Measurements from ENCODE around the gene AP1M2. TPM values are rescaled to one million over a fixed set of nuclear protein-coding genes. Genes with fewer than 3 reads are reported as not detected.
"Not testable (repeated sequence)": the region's sequence is repeated elsewhere in the genome, so short reads cannot be mapped to it uniquely, and the experiment has no call there.

AP1M2 gene
- total RNA-seq, 1 donor from 2014 or later, result 1.2 TPM

DNA sequence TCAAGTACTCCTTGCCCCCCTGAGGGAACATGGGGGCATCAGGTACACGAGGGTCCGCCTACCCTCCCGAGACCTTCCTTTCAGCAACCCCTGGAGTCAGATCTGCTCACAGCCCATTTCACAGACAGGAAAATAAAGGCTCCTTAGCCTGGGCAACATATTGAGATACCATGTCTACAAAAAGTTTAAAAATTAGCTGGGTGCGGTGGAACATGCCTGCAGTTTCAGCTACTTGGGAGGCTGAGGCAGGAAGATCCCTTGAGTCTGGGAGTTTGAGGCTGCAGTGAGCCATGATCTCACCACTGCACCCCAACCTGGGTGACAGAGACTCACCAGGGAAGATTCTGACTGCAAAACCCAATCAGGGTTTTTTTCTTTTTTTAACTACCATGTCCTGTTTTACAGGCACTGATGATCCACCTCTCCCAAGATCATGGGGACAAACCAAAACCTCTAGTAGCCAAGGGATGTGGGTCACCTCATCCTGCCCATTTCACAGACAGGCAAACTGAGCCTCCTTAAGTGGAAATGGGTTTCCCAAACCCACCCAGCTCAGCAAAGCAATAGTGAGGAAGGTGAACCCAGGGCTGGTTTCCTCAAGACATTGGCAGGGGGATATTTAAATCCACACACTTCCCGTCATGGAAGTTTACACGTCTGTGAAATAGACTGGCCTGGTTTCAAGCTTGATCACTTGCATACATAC is 11.9 kb downstream of the AP1M2 start:
- no peak for DNase-seq
- peaks cover 5% of the 10 kb centered on the region for H3K27me3 Mint-ChIP-seq (ENCODE audit: unreplicated experiment)
- H3K9me3 Mint-ChIP-seq (ENCODE audit: unreplicated experiment), result peaks cover 5% of the 10 kb centered on the region
- H3K27ac Mint-ChIP-seq (ENCODE audit: unreplicated experiment), result no peak overlapping the region
- no peaks in the 10 kb centered on the region for H3K4me1 Mint-ChIP-seq (ENCODE audit: low read depth, unreplicated experiment)
- H3K36me3 Mint-ChIP-seq (ENCODE audit: unreplicated experiment), result no peaks in the 10 kb centered on the region
- no peak overlapping the region for H3K4me3 Mint-ChIP-seq (ENCODE audit: unreplicated experiment)
- TF ChIP-seq CTCF (IDR thresholded peaks at IDR 0.05; ENCODE audit: partially characterized antibody, unreplicated experiment), result no peak

DNA sequence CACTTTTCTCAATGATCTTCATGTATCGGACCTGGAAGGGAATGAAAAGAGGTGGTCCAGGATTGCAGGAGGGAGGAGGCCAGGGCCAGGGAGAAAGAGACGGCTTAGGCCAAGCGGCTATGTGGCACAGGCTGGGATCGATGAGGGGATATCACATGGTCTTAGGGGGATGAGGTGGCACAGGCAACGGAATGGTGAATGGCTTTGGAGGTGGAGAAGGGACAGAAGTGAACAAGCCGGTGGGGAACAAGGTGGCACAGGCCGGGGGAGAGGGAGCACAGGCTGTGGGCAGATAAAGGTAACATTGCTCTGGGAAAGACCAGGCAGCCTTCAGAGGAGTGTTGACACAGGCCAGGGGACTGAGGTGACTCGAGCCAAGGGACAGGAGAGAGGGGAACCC is 12.7 kb downstream of the AP1M2 start:
- Mint-ChIP-seq H3K4me1 (ENCODE audit: low read depth, unreplicated experiment) (peaks cover under 1% of the 10 kb centered on the region), H3K36me3 (ENCODE audit: unreplicated experiment) (no peaks in the 10 kb centered on the region), H3K4me3 (ENCODE audit: unreplicated experiment) (no peak overlapping the region), H3K27ac (ENCODE audit: unreplicated experiment) (no peak overlapping the region), H3K9me3 (ENCODE audit: unreplicated experiment) (peaks cover 5% of the 10 kb centered on the region), H3K27me3 (ENCODE audit: unreplicated experiment) (peaks cover 3% of the 10 kb centered on the region)
- DNase-seq, result no peak
- no peak for TF ChIP-seq CTCF (IDR thresholded peaks at IDR 0.05; ENCODE audit: partially characterized antibody, unreplicated experiment)

DNA sequence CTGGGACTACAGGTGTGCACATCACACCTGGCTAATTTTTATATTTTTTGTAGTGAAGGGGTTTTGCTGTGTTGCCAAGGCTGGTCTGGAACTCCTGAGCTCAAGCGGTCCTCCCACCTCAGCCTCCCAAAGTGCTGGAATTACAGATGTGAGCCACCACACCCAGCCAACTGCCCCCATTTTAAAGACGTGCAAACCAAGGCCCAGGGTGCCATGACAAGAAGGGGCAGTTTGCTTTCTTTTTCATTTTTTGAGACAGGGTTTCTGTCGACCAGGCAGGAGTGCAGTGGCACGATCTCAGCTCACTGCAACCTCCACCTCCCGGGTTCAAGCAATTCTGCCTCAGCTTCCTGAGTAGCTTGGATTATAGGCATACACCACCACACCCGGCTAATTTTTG is 13.3 kb downstream of the AP1M2 start:
- H3K4me1 Mint-ChIP-seq (ENCODE audit: low read depth, unreplicated experiment); DNase-seq; H3K4me3 Mint-ChIP-seq (ENCODE audit: unreplicated experiment); H3K9me3 Mint-ChIP-seq (ENCODE audit: unreplicated experiment); H3K36me3 Mint-ChIP-seq (ENCODE audit: unreplicated experiment); H3K27me3 Mint-ChIP-seq (ENCODE audit: unreplicated experiment); H3K27ac Mint-ChIP-seq (ENCODE audit: unreplicated experiment): not testable (repeated sequence)

DNA sequence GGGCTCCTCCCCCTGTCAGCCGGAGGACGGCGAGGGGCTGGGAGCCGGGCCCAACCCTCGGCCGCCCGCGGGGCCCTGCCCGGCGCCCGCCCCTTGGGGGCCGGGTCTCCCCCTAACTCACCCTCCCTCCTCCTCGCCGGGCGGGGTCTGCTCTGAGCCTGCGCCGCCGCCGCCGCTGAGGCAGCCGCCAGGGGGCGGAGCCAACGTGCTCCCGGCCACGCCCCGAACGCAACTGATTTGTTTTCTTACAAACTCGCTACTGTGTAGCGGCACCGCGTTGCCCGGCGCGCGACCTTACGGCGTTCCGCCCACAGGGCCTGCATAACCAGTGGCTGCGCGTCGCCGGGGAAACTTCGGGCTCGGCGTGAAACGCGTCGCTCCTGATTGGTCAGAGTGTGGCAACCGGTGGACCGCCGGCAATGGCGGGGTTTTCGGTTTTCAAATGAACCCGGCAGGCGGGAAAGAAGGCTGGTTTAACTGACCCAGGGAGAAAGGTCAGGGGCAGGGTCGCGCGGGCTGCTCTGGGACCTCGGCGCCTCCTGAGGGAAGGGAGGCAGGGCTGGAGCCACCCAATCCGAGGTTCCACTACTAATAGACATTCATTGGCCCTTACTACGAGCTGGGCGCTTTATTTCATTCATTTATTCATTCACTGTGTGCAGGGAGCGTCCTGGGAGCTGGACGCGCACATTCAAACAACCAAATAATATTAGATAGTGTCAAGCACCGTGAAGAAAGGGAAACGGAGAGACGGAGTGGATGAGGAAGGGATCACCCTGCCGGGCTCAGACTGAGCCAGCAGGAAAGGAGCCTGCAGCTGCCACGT is 18.1 kb downstream of the AP1M2 start, which contains the start of gene CDKN2D:
Gene CDKN2D (minus strand): TSS at position 154 of the 826 bp plus-strand sequence. CDS start 326 bp downstream, outside the sequence.
- H3K4me1 Mint-ChIP-seq (ENCODE audit: low read depth, unreplicated experiment), result peaks cover 19% of the 10 kb centered on the region
- peak within 1 kb of the TSS; percentile 98 for H3K4me3 Mint-ChIP-seq (ENCODE audit: unreplicated experiment)
- H3K27me3 Mint-ChIP-seq (ENCODE audit: unreplicated experiment), result peaks cover 9% of the 10 kb centered on the region
- peak; percentile 67 for TF ChIP-seq CTCF (IDR thresholded peaks at IDR 0.05; ENCODE audit: partially characterized antibody, unreplicated experiment)
- DNase-seq, result peak; percentile 100
- H3K27ac Mint-ChIP-seq (ENCODE audit: unreplicated experiment), result peak within 1 kb of the TSS; percentile 85
- no peaks in the 10 kb centered on the region for H3K36me3 Mint-ChIP-seq (ENCODE audit: unreplicated experiment)
- peaks cover 8% of the 10 kb centered on the region for H3K9me3 Mint-ChIP-seq (ENCODE audit: unreplicated experiment)

DNA sequence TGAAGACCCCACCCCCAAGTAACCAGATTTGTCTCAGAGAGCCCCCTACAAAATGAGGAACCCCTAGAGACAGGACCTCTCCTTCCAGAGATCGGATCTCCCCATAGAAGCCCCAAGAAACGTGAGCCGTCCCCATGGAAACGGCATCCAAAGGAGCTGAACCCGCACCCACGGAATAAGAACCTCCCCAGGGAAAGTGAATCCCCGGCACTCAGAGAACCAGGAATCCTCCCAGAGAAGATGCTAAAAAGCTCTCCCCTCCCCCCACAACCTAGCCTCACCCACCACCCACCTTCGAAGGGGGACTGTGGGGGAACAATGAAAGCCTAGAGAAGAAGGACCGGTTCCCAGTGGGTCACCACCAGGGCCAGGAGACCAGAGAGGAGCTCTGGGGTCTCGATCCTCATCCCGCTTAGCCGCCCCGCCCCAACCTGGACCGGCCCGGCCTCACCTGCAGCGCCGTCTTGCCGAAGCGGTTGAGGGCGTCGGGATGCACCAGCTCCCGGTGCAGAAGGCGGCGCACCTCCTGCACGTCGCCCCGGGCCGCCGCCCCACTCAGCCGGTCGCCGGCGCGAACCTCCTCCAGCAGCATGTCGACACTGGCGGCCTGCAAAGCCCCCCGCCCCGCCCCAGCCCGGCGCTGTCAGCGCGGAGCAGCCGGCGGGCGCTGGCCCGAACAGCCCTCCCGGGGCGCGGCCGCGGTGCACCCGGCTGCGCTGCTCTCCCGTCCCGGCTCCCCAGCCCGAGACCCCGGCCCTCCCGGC is 18.9 kb downstream of the AP1M2 start:
- Mint-ChIP-seq H3K36me3 (ENCODE audit: unreplicated experiment) (no peaks in the 10 kb centered on the region), H3K4me1 (ENCODE audit: low read depth, unreplicated experiment) (peaks cover 19% of the 10 kb centered on the region), H3K9me3 (ENCODE audit: unreplicated experiment) (peaks cover 8% of the 10 kb centered on the region), H3K4me3 (ENCODE audit: unreplicated experiment) (peak overlapping the region; percentile 98), H3K27me3 (ENCODE audit: unreplicated experiment) (peaks cover 9% of the 10 kb centered on the region), H3K27ac (ENCODE audit: unreplicated experiment) (peak overlapping the region; percentile 85)
- no peak for DNase-seq
- no peak for TF ChIP-seq CTCF (IDR thresholded peaks at IDR 0.05; ENCODE audit: partially characterized antibody, unreplicated experiment)

Measured in glutamatergic neuron (in vitro differentiated cells).